KMS-11 (cell line): Measurements from ENCODE around the gene TMEM187.

ENCODE experiments used
- H2AFZ ChIP-seq: fragments of 200-600 bp; sonication (generic); 2 replicates; pipeline ENCODE4 v1.6.1; 2016; ENCODE audit warnings: antibody characterized with exemption, mixed run types, low read depth
- H3K27ac ChIP-seq: fragments of 200-600 bp; sonication (generic); 2 replicates; pipeline ENCODE4 v1.6.1; 2016; ENCODE audit warnings: mild to moderate bottlenecking, mixed run types
- H3K27me3 ChIP-seq: fragments of 200-600 bp; sonication (generic); 2 replicates; pipeline ENCODE4 v1.6.1; 2017; ENCODE audit warnings: mild to moderate bottlenecking, low read depth, mixed run types, moderate library complexity; ENCODE audit not compliant: insufficient read depth
- H3K36me3 ChIP-seq: fragments of 200-600 bp; sonication (generic); 2 replicates; pipeline ENCODE4 v1.6.1; 2017; ENCODE audit warnings: mild to moderate bottlenecking, mixed run types; ENCODE audit not compliant: insufficient read depth
- H3K4me1 ChIP-seq: fragments of 200-600 bp; sonication (generic); 2 replicates; pipeline ENCODE4 v1.6.1; 2016; ENCODE audit warnings: mild to moderate bottlenecking, low read depth, mixed run types; ENCODE audit not compliant: poor library complexity, severe bottlenecking
- H3K4me2 ChIP-seq: fragments of 200-600 bp; sonication (generic); 2 replicates; pipeline ENCODE4 v1.7.0; 2016; ENCODE audit warnings: mild to moderate bottlenecking, mixed run types
- H3K4me3 ChIP-seq: fragments of 200-600 bp; sonication (generic); IDR thresholded peaks from 2 replicates; pipeline ENCODE4 v1.6.1; 2017; ENCODE audit warnings: low read depth, low read length, mixed read lengths; ENCODE audit not compliant: insufficient read depth
- H3K79me2 ChIP-seq: fragments of 200-600 bp; sonication (generic); 2 replicates; pipeline ENCODE4 v1.6.1; 2016; ENCODE audit warnings: low read depth, mixed run types; ENCODE audit not compliant: insufficient read depth
- H3K9ac ChIP-seq: fragments of 200-600 bp; sonication (generic); 2 replicates; pipeline ENCODE4 v1.6.1; 2016; ENCODE audit warnings: mild to moderate bottlenecking, mixed run types
- H4K20me1 ChIP-seq: fragments of 200-600 bp; sonication (generic); 2 replicates; pipeline ENCODE4 v1.6.1; 2016; ENCODE audit warnings: mild to moderate bottlenecking, mixed run types; ENCODE audit not compliant: insufficient read depth
- CTCF ChIP-seq: fragments of 200-600 bp; sonication (generic); conservative IDR thresholded peaks from 2 replicates; pipeline ENCODE4 v1.6.1; 2017; ENCODE audit warnings: low read depth, mild to moderate bottlenecking, antibody characterized with exemption, low read length, moderate library complexity, mixed read lengths

Gene TMEM187

DNA sequence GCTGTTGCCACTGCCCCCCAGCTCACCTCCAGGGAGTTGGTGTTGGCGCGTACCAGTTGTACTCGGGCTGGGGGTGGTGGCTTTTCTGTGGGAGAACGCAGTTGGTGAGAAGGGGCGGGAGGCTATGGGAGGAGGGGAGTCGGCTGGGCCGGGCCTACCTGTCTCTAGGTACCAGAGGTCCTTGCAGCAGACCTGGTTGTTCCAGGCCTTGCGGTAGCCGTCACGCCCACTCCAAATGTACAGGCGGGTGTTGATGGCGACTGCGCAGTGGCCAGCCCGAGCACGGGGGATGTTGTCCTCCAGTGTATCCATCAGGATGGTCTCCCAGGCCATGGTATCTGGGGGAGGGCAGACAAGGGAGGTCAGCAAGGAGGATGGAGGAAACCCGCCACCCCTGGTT is 12.5 kb upstream of the TMEM187 start:
- Histone ChIP-seq H3K27me3 (no peaks in the 10 kb centered on the region), H3K4me1 (no peaks in the 10 kb centered on the region), H3K4me2 (no peak overlapping the region), H3K27ac (no peak overlapping the region), H4K20me1 (no peaks in the 10 kb centered on the region), H3K36me3 (peaks cover 3% of the 10 kb centered on the region; the same call in 1 of the 2 replicates), H3K79me2 (peaks cover 25% of the 10 kb centered on the region), H3K9ac (no peak overlapping the region), H2AFZ (no peak overlapping the region), H3K4me3 (no peak overlapping the region)
- TF ChIP-seq CTCF, result no peak

- Histone ChIP-seq H3K36me3 (peaks cover 3% of the 10 kb centered on the region; the same call in 1 of the 2 replicates), H3K4me2 (no peak overlapping the region), H2AFZ (no peak overlapping the region), H3K79me2 (peaks cover 32% of the 10 kb centered on the region), H3K27me3 (no peaks in the 10 kb centered on the region), H3K27ac (no peak overlapping the region), H3K4me3 (no peak overlapping the region), H3K4me1 (no peaks in the 10 kb centered on the region), H3K9ac (no peak overlapping the region), H4K20me1 (no peaks in the 10 kb centered on the region)
- TF ChIP-seq CTCF, result no peak
Measured at GRCh38 chrX:153960786-153961185, 11.8 kb upstream of the TMEM187 start.

GRCh38 chrX:153961292-153961691 is 11.3 kb upstream of the TMEM187 start:
- Histone ChIP-seq H2AFZ (no peak overlapping the region), H4K20me1 (no peaks in the 10 kb centered on the region), H3K4me1 (no peaks in the 10 kb centered on the region), H3K4me3 (no peak overlapping the region), H3K36me3 (peaks cover 3% of the 10 kb centered on the region; the same call in 1 of the 2 replicates), H3K79me2 (peaks cover 37% of the 10 kb centered on the region), H3K9ac (no peak overlapping the region), H3K27me3 (no peaks in the 10 kb centered on the region), H3K4me2 (no peak overlapping the region), H3K27ac (no peak overlapping the region)
- no peak for TF ChIP-seq CTCF

GRCh38 chrX:153963546-153963945 is 9.0 kb upstream of the TMEM187 start:
- H4K20me1 ChIP-seq, result no peaks in the 10 kb centered on the region

More at GRCh38 chrX:153963546-153963945, 9.0 kb upstream of the TMEM187 start:
- no peak overlapping the region for H3K9ac ChIP-seq
- no peak overlapping the region for H3K4me2 ChIP-seq
- peaks cover 3% of the 10 kb centered on the region; the same call in 1 of the 2 replicates for H3K36me3 ChIP-seq
- H3K27ac ChIP-seq, result no peak overlapping the region
- no peak overlapping the region for H2AFZ ChIP-seq
- no peak overlapping the region for H3K4me3 ChIP-seq
- TF ChIP-seq CTCF, result no peak
- H3K79me2 ChIP-seq, result peaks cover 60% of the 10 kb centered on the region
- H3K27me3 ChIP-seq, result no peaks in the 10 kb centered on the region
- H3K4me1 ChIP-seq, result peaks cover 18% of the 10 kb centered on the region
